Mucosa of descending colon (tissue), 3 donors: ENCODE results near the gene STRIP1. TPM values are rescaled to one million over a fixed set of nuclear protein-coding genes. Genes with fewer than 3 reads are reported as not detected.

Experiments used
- ATAC-seq: fragments of 200-7000 bp; cut with Tn5 transposase; one replicate; pipeline ENCODE4 v1.9.1; 2020; ENCODE audit warnings: mild to moderate bottlenecking, moderate library complexity
- DNase-seq, 3 donors: peaks; one replicate each; pipeline ENCODE4 v3.0.0-alpha.2; 2020
- H3K36me3 ChIP-seq: fragments of 200-600 bp; one replicate; pipeline ENCODE4 v1.8.0; 2021; ENCODE audit warnings: low read depth, mild to moderate bottlenecking
- H3K4me1 ChIP-seq: fragments of 200-600 bp; one replicate; pipeline ENCODE4 v1.8.0; 2021; ENCODE audit warnings: low read depth, mild to moderate bottlenecking
- H3K4me3 ChIP-seq: fragments of 200-600 bp; one replicate; pipeline ENCODE4 v1.8.0; 2021; ENCODE audit warnings: mild to moderate bottlenecking
- H3K9me3 ChIP-seq: fragments of 200-600 bp; one replicate; pipeline ENCODE4 v1.8.0; 2021; ENCODE audit warnings: mild to moderate bottlenecking
- CTCF ChIP-seq: fragments of 200-600 bp; IDR thresholded peaks from one replicate; pipeline ENCODE4 v1.8.0; 2022; ENCODE audit warnings: antibody characterized with exemption, mild to moderate bottlenecking
- intact Hi-C, 2 donors: fragments of 100-400 bp; cut with DNase I in 1 of 2; cut with micrococcal nuclease in 1 of 2; formaldehyde crosslinking; loops; one replicate each; pipeline versions ENCODE4 v1.11.0 to v1.11.1; 2022; cut with DNase I, micrococcal nuclease
- total RNA-seq, 3 donors: library from RNA; stranded (reverse); fragmentation: NEBNext Ultra II Directional in 2 of 3; extraction: Animal tissue kit (Norgen Biotek cat#: 25700) in 2 of 3; gene quantifications; one replicate each; pipeline versions ENCODE4 v1.2.1 to v1.2.4, GENCODE V29; 2021 to 2023
- donor health status: DM: no; HTN: no; CAD: no; lungs with moderate emphysema.
- donor health status: DM: no; HTN: no; CAD: no.
- donor health status: DM: no; HTN: yes; CAD: no.

The STRIP1 gene
- total RNA-seq, 3 donors from 2014 or later = 36.6 to 54.8 (median 43.4) TPM

GRCh38 chr1:109995536-109995935, 38.9 kb upstream of the STRIP1 start:
- Histone ChIP-seq H3K4me1 (peaks cover 33% of the 10 kb centered on the region), H3K9me3 (no peaks in the 10 kb centered on the region), H3K36me3 (no peaks in the 10 kb centered on the region), H3K4me3 (no peak overlapping the region)
- intact Hi-C loops = no loop called here
- TF ChIP-seq CTCF = no peak
- peak; percentile 43 for ATAC-seq
- no peak for DNase-seq

GRCh38 chr1:109996476-109996875, 37.9 kb upstream of the STRIP1 start:
- no peak overlapping the region for H3K4me3 ChIP-seq
- H3K4me1 ChIP-seq = peaks cover 33% of the 10 kb centered on the region
- H3K9me3 ChIP-seq = no peaks in the 10 kb centered on the region
- no peak for ATAC-seq
- no peaks in the 10 kb centered on the region for H3K36me3 ChIP-seq
- TF ChIP-seq CTCF = no peak
- DNase-seq = no peak
- intact Hi-C loops = no loop called here

- H3K36me3 ChIP-seq = no peaks in the 10 kb centered on the region
- ATAC-seq (no peak), DNase-seq (no peak)
- no peak overlapping the region for H3K4me3 ChIP-seq
- intact Hi-C loops = no loop called here
- TF ChIP-seq CTCF = no peak
- peaks cover 33% of the 10 kb centered on the region for H3K4me1 ChIP-seq
- H3K9me3 ChIP-seq = no peaks in the 10 kb centered on the region
Measured at GRCh38 chr1:109997204-109997866, 37.1 kb upstream of the STRIP1 start.

- intact Hi-C loops = no loop called here
- no peak for ATAC-seq
- no peak for TF ChIP-seq CTCF
- DNase-seq = no peak
- Histone ChIP-seq H3K9me3 (no peaks in the 10 kb centered on the region), H3K4me3 (no peak overlapping the region), H3K4me1 (peaks cover 33% of the 10 kb centered on the region), H3K36me3 (no peaks in the 10 kb centered on the region)
Measured at GRCh38 chr1:109997867-109998229, 36.6 kb upstream of the STRIP1 start.

- H3K36me3 ChIP-seq = no peaks in the 10 kb centered on the region
- H3K4me1 ChIP-seq = peaks cover 16% of the 10 kb centered on the region
- intact Hi-C loops = no loop called here
- TF ChIP-seq CTCF = no peak
- H3K9me3 ChIP-seq = no peaks in the 10 kb centered on the region
- no peak overlapping the region for H3K4me3 ChIP-seq
- ATAC-seq (no peak), DNase-seq (no peak)
Measured at GRCh38 chr1:110002695-110003094, 31.7 kb upstream of the STRIP1 start.
